HCT116 (cell line): Measurements from ENCODE around the gene RBFOX2. TPM values are rescaled to one million over a fixed set of nuclear protein-coding genes. Genes with fewer than 3 reads are reported as not detected.
"Not testable (repeated sequence)": the region's sequence is repeated elsewhere in the genome, so short reads cannot be mapped to it uniquely, and the experiment has no call there.

Experiments used
- ATAC-seq: fragments of 200-7000 bp; cut with Tn5 transposase; 2 replicates; pipeline ENCODE4 v1.9.1; 2020; ENCODE audit warnings: mild to moderate bottlenecking, moderate library complexity
- BruUV-seq: library from RNA; stranded (reverse); fragments of 400-500 nt; replicated peaks from 2 replicates; lab custom pipeline; 2021; lab: Mats Ljungman, UMichigan
- CTCF ChIA-PET: fragments of 300-600 bp; sonication (Branson Sonifier 250); formaldehyde crosslinking; loops from one replicate; lab custom pipeline; 2021; ENCODE audit warnings: antibody characterized with exemption; lab: Charles Lee
- POLR2A ChIA-PET: fragments of 300-600, 350-600 bp; sonication (Branson Sonifier 250); formaldehyde crosslinking; loops from one replicate; lab custom pipeline; 2021; ENCODE audit warnings: antibody characterized with exemption; lab: Charles Lee
- RAD21 ChIA-PET, 2 experiments: fragments of 300-600 bp; sonication (Branson Sonifier 250); formaldehyde crosslinking; loops; one replicate each; lab custom pipeline; 2023; ENCODE audit warnings: low total read pairs in 2 of 2; ENCODE audit not compliant: uncharacterized antibody in 2 of 2, unreplicated experiment in 2 of 2, low non-redundant PET in 1 of 2; lab: Charles Lee
- DNase-seq: peaks from one replicate; pipeline ENCODE4 v3.0.0-alpha.2; 2010; ENCODE audit warnings: low read depth, low spot score
- H2AFZ ChIP-seq: fragments of 200-600 bp; shearing (Covaris generic), sonication (generic); 2 replicates; pipeline ENCODE4 v1.6.1; 2017; ENCODE audit warnings: low read depth, mixed run types, mixed read lengths, antibody characterized with exemption, low read length; ENCODE audit not compliant: poor library complexity, severe bottlenecking
- H3K27ac ChIP-seq: 2 replicates; pipeline ENCODE4 v1.5.1; 2012; ENCODE audit warnings: low read depth, low read length
- H3K27me3 ChIP-seq: fragments of 200-600 bp; sonication (generic); 2 replicates; pipeline ENCODE4 v1.6.1; 2016; ENCODE audit warnings: mixed run types, low read length, mixed read lengths; ENCODE audit not compliant: insufficient read depth
- H3K36me3 ChIP-seq, 2 experiments: fragments of 200-500 bp in 1 of 2; fragments of 200-600 bp in 1 of 2; sonication (Bioruptor generic) in 1 of 2; sonication (generic) in 1 of 2; 2 replicates each; pipeline versions ENCODE4 v1.5.1 to v1.6.1; 2014 to 2016; ENCODE audit warnings: low read length in 2 of 2, inconsistent platforms in 1 of 2, mixed read lengths in 1 of 2, mixed run types in 1 of 2; ENCODE audit not compliant: insufficient read depth in 2 of 2, control insufficient read depth in 1 of 2
- H3K4me1 ChIP-seq, 2 experiments: fragments of 200-600 bp in 1 of 2; sonication (generic) in 1 of 2; 2 replicates each; pipeline versions ENCODE4 v1.5.1 to v1.6.1; 2012 to 2017; ENCODE audit warnings: low read length in 2 of 2, inconsistent platforms in 1 of 2, mild to moderate bottlenecking in 1 of 2, mixed read lengths in 1 of 2, mixed run types in 1 of 2, moderate library complexity in 1 of 2; ENCODE audit not compliant: insufficient read depth in 2 of 2, control insufficient read depth in 1 of 2
- H3K4me2 ChIP-seq: fragments of 200-600 bp; sonication (generic); 2 replicates; pipeline ENCODE4 v1.6.1; 2017; ENCODE audit warnings: mixed run types, low read length, mixed read lengths
- H3K4me3 ChIP-seq, 2 experiments: fragments of 200-600 bp in 1 of 2; sonication (generic) in 1 of 2; replicated peaks in 1 of 2; 2 replicates each; pipeline ENCODE4 v1.5.1; 2011 to 2016; ENCODE audit warnings: low read length in 2 of 2, control low read depth in 1 of 2, low read depth in 1 of 2, mild to moderate bottlenecking in 1 of 2, mixed read lengths in 1 of 2, mixed run types in 1 of 2
- H3K79me2 ChIP-seq: fragments of 200-600 bp; sonication (generic); 2 replicates; pipeline ENCODE4 v1.6.1; 2017; ENCODE audit warnings: mild to moderate bottlenecking, mixed run types, low read length, moderate library complexity, mixed read lengths; ENCODE audit not compliant: insufficient read depth
- H3K9ac ChIP-seq: fragments of 200-600 bp; sonication (generic); 2 replicates; pipeline ENCODE4 v1.6.1; 2016; ENCODE audit warnings: low read length, mixed read lengths
- H3K9me2 ChIP-seq: fragments of 200-600 bp; sonication (generic), shearing (Covaris generic); 2 replicates; pipeline ENCODE4 v1.6.1; 2017; ENCODE audit warnings: mixed run types, mild to moderate bottlenecking, moderate library complexity; ENCODE audit not compliant: insufficient read depth
- H3K9me3 ChIP-seq, 2 experiments: fragments of 200-500 bp in 1 of 2; fragments of 200-600 bp in 1 of 2; sonication (Bioruptor generic) in 1 of 2; sonication (generic) in 1 of 2; 2 replicates each; pipeline ENCODE4 v1.6.1; 2014 to 2017; ENCODE audit warnings: low read length in 2 of 2, mixed read lengths in 2 of 2, inconsistent platforms in 1 of 2, low read depth in 1 of 2, mild to moderate bottlenecking in 1 of 2, mixed run types in 1 of 2, moderate library complexity in 1 of 2; ENCODE audit not compliant: control insufficient read depth in 1 of 2, insufficient read depth in 1 of 2
- H4K20me1 ChIP-seq: fragments of 200-600 bp; sonication (generic), shearing (Covaris generic); 2 replicates; pipeline ENCODE4 v1.6.1; 2017; ENCODE audit warnings: mixed run types, mild to moderate bottlenecking, moderate library complexity; ENCODE audit not compliant: insufficient read depth
- EGR1 ChIP-seq: IDR thresholded peaks from 2 replicates; pipeline ENCODE4 v1.6.1; 2012; ENCODE audit warnings: low read depth
- ELF1 ChIP-seq: IDR thresholded peaks from 2 replicates; pipeline ENCODE4 v1.6.1; 2012; ENCODE audit warnings: low read depth, borderline replicate concordance
- EZH2 ChIP-seq: fragments of 200-600 bp; sonication (generic); IDR thresholded peaks from 2 replicates; pipeline ENCODE4 v1.6.1; 2017; ENCODE audit warnings: antibody characterized with exemption, mixed run types
- JUND ChIP-seq: IDR thresholded peaks from 2 replicates; pipeline ENCODE4 v1.6.1; 2012
- MAX ChIP-seq: IDR thresholded peaks from 2 replicates; pipeline ENCODE4 v1.6.1; 2012
- POLR2A ChIP-seq: IDR thresholded peaks from 2 replicates; pipeline ENCODE4 v1.7.0; 2011; ENCODE audit warnings: borderline replicate concordance; ENCODE audit not compliant: insufficient read depth, insufficient read length; ENCODE audit errors: extremely low read depth
- SP1 ChIP-seq: IDR thresholded peaks from 2 replicates; pipeline ENCODE4 v1.6.1; 2012; ENCODE audit warnings: low read depth
- SRF ChIP-seq: IDR thresholded peaks from 2 replicates; pipeline ENCODE4 v1.6.1; 2012; ENCODE audit warnings: low read depth
- TCF7L2 ChIP-seq: IDR thresholded peaks from 2 replicates; pipeline ENCODE4 v1.7.0; 2011; ENCODE audit warnings: borderline replicate concordance, inconsistent platforms; ENCODE audit not compliant: insufficient read depth, insufficient read length; ENCODE audit errors: extremely low read depth
- ZBTB33 ChIP-seq: IDR thresholded peaks from 2 replicates; pipeline ENCODE4 v1.6.1; 2011; ENCODE audit warnings: mild to moderate bottlenecking, low read length, moderate library complexity; ENCODE audit not compliant: insufficient replicate concordance; ENCODE audit errors: extremely low read depth
- ZFX ChIP-seq: fragments of 450-650 bp; IDR thresholded peaks from 2 replicates; pipeline ENCODE4 v1.6.1; 2017
- intact Hi-C: fragments of 100-400 bp; cut with micrococcal nuclease; formaldehyde crosslinking; loops from 2 replicates; pipeline ENCODE4 v1.10.0; 2022
- total RNA-seq: library from RNA; stranded (reverse); gene quantifications from one replicate; pipeline ENCODE4 v1.2.1, GENCODE V29; 2021; ENCODE audit not compliant: unreplicated experiment
- TF ChIP-seq, protein P1 (sequence below): IDR thresholded peaks from 2 replicates; pipeline ENCODE4 v1.6.1; 2012

The RBFOX2 gene
- total RNA-seq, 1 experiment from 2014 or later, result 83.9 TPM

- TF ChIP-seq SP1, result no peak
- TF ChIP-seq, all 23 proteins: peak for 0
- no TSS peak for BruUV-seq
- Histone ChIP-seq H3K36me3 (no peaks in the 10 kb centered on the region), H4K20me1 (no peaks in the 10 kb centered on the region), H3K4me2 (no peak overlapping the region), H3K9me3 (no peaks in the 10 kb centered on the region), H3K9ac (no peak overlapping the region), H3K4me3 (no peak overlapping the region), H3K27ac (no peak overlapping the region), H2AFZ (peak overlapping the region; percentile 57), H3K4me1 (peaks cover 21 to 38% of the 10 kb centered on the region in 2 experiments), H3K9me2 (no peaks in the 10 kb centered on the region), H3K27me3 (no peaks in the 10 kb centered on the region), H3K79me2 (no peaks in the 10 kb centered on the region)
- ChIA-PET POLR2A (interaction anchor here (1.6 kb wide), 1 partner anchor 16 kb away, joined by 7 read pairs; no protein-coding TSS in a partner anchor), RAD21 (no interaction called here), CTCF (interaction anchor here (3.2 kb wide), 1 partner anchor 16 kb away, joined by 19 read pairs; no protein-coding TSS in a partner anchor)
- ATAC-seq (no peak), DNase-seq (no peak)
- intact Hi-C loops, result no loop called here
These were observed 21.0 kb upstream of the RBFOX2 start for GRCh38 chr22:36049678-36049997.

- intact Hi-C loops, result no loop called here
- Histone ChIP-seq H3K9ac (no peak overlapping the region), H3K9me2 (no peaks in the 10 kb centered on the region), H3K36me3 (no peaks in the 10 kb centered on the region), H3K4me2 (peak overlapping the region; percentile 17; the same call in 1 of the 2 replicates), H4K20me1 (no peaks in the 10 kb centered on the region), H3K27me3 (no peaks in the 10 kb centered on the region), H3K79me2 (no peaks in the 10 kb centered on the region), H3K4me3 (no peak overlapping the region), H3K27ac (no peak overlapping the region), H3K9me3 (no peaks in the 10 kb centered on the region), H3K4me1 (peaks cover 21 to 38% of the 10 kb centered on the region in 2 experiments), H2AFZ (peak overlapping the region; percentile 57)
- POLR2A ChIA-PET, result interaction anchor here (1.0 to 1.6 kb wide), 2 partner anchors 17 to 20 kb away, joined by 3 to 7 read pairs; partner anchors contain the start of gene RBFOX2
- no peak for TF ChIP-seq EZH2
- no peak for TF ChIP-seq TCF7L2
- TF ChIP-seq ZBTB33, result no peak
- TF ChIP-seq MAX, result no peak
- no peak for TF ChIP-seq ELF1
- no peak for TF ChIP-seq JUND
- no peak for TF ChIP-seq EGR1
- TF ChIP-seq SRF, result no peak
- no peak for TF ChIP-seq ZFX
- TF ChIP-seq POLR2A, result no peak
- TF ChIP-seq, protein P1, sequence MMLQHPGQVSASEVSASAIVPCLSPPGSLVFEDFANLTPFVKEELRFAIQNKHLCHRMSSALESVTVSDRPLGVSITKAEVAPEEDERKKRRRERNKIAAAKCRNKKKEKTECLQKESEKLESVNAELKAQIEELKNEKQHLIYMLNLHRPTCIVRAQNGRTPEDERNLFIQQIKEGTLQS, result no peak
- RAD21 ChIA-PET, result no interaction called here
- ATAC-seq, result no peak
- BruUV-seq, result no TSS peak
- no peak for DNase-seq
- CTCF ChIA-PET, result interaction anchor here (3.2 kb wide), 1 partner anchor 17 kb away, joined by 19 read pairs; no protein-coding TSS in a partner anchor
These were observed 20.5 kb upstream of the RBFOX2 start for GRCh38 chr22:36048911-36049677.

- H3K27ac ChIP-seq, DNase-seq, H3K4me1 ChIP-seq, RAD21 ChIA-PET, POLR2A ChIA-PET, H3K9me3 ChIP-seq, H3K27me3 ChIP-seq, ATAC-seq, H3K79me2 ChIP-seq, H3K9ac ChIP-seq, intact Hi-C loops, H4K20me1 ChIP-seq, H3K4me3 ChIP-seq, H3K9me2 ChIP-seq, H3K4me2 ChIP-seq, BruUV-seq, H3K36me3 ChIP-seq, CTCF ChIA-PET, H2AFZ ChIP-seq: not testable (repeated sequence)
These were observed 15.9 kb upstream of the RBFOX2 start for GRCh38 chr22:36044517-36044916.
